Mesothelial cell of epicardium (in vitro differentiated cells): Measurements from ENCODE around the gene WHRN. TPM values are rescaled to one million over a fixed set of nuclear protein-coding genes. Genes with fewer than 3 reads are reported as not detected.

Source experiments
- DNase-seq, 2 experiments: peaks; one replicate each; pipeline ENCODE4 v3.0.0; 2021; ENCODE audit warnings: low spot score in 2 of 2; ENCODE audit not compliant: unreplicated experiment in 2 of 2
- H3K27ac Mint-ChIP-seq: 2 replicates; pipeline ENCODE4 v1.8.0; 2021; ENCODE audit warnings: mixed read lengths
- H3K27me3 Mint-ChIP-seq: 2 replicates; pipeline ENCODE4 v1.8.0; 2021; ENCODE audit warnings: low read depth, mixed read lengths
- H3K36me3 Mint-ChIP-seq: 2 replicates; pipeline ENCODE4 v1.8.0; 2021; ENCODE audit warnings: mixed read lengths
- H3K4me1 Mint-ChIP-seq: 2 replicates; pipeline ENCODE4 v1.8.0; 2021; ENCODE audit warnings: mixed read lengths
- H3K4me3 Mint-ChIP-seq: 2 replicates; pipeline ENCODE4 v1.8.0; 2021; ENCODE audit warnings: mild to moderate bottlenecking, moderate library complexity, mixed read lengths
- H3K9me3 Mint-ChIP-seq: 2 replicates; pipeline ENCODE4 v1.8.0; 2021; ENCODE audit warnings: mixed read lengths
- CTCF ChIP-seq: fragments of 200-600 bp; sonication (generic); IDR thresholded peaks from one replicate; pipeline ENCODE4 v1.5.0; 2021; ENCODE audit warnings: antibody characterized with exemption; ENCODE audit not compliant: unreplicated experiment
- total RNA-seq: library from RNA; stranded (reverse); gene quantifications from 3 replicates; pipeline ENCODE4 v1.2.1, GENCODE V29; 2021

Gene WHRN
- total RNA-seq, 1 donor from 2014 or later, result 25.5 TPM

GRCh38 chr9:114521846-114522245 is 16.6 kb upstream of the WHRN start:
- Mint-ChIP-seq H3K4me1 (no peaks in the 10 kb centered on the region), H3K27ac (no peak overlapping the region), H3K27me3 (peaks cover 30% of the 10 kb centered on the region), H3K36me3 (no peaks in the 10 kb centered on the region), H3K9me3 (no peaks in the 10 kb centered on the region), H3K4me3 (no peak overlapping the region)
- DNase-seq, result no peak
- TF ChIP-seq CTCF, result no peak

- H3K36me3 Mint-ChIP-seq, result no peaks in the 10 kb centered on the region
- no peaks in the 10 kb centered on the region for H3K9me3 Mint-ChIP-seq
- TF ChIP-seq CTCF, result no peak
- no peak overlapping the region for H3K4me3 Mint-ChIP-seq
- H3K27ac Mint-ChIP-seq, result no peak overlapping the region
- H3K4me1 Mint-ChIP-seq, result no peaks in the 10 kb centered on the region
- no peak for DNase-seq
- H3K27me3 Mint-ChIP-seq, result peaks cover 10% of the 10 kb centered on the region
Measured at GRCh38 chr9:114518599-114519022, 13.3 kb upstream of the WHRN start.

- H3K27me3 Mint-ChIP-seq, result peaks cover 5% of the 10 kb centered on the region
- DNase-seq, result no peak
- peaks cover 4% of the 10 kb centered on the region for H3K4me1 Mint-ChIP-seq
- H3K27ac Mint-ChIP-seq, result no peak overlapping the region
- H3K4me3 Mint-ChIP-seq, result no peak overlapping the region
- H3K9me3 Mint-ChIP-seq, result no peaks in the 10 kb centered on the region
- no peak for TF ChIP-seq CTCF
- no peaks in the 10 kb centered on the region for H3K36me3 Mint-ChIP-seq
Measured at GRCh38 chr9:114518120-114518519, 12.8 kb upstream of the WHRN start.

- Mint-ChIP-seq H3K36me3 (no peaks in the 10 kb centered on the region), H3K27ac (no peak overlapping the region), H3K9me3 (no peaks in the 10 kb centered on the region), H3K4me1 (peaks cover 15% of the 10 kb centered on the region), H3K4me3 (no peak overlapping the region), H3K27me3 (peaks cover 3% of the 10 kb centered on the region)
- no peak for DNase-seq
- no peak for TF ChIP-seq CTCF
Measured at GRCh38 chr9:114516913-114517312, 11.6 kb upstream of the WHRN start.

GRCh38 chr9:114515528-114515927 is 10.3 kb upstream of the WHRN start:
- TF ChIP-seq CTCF, result no peak
- no peaks in the 10 kb centered on the region for H3K9me3 Mint-ChIP-seq
- H3K27ac Mint-ChIP-seq, result no peak overlapping the region
- peaks cover 20% of the 10 kb centered on the region for H3K4me1 Mint-ChIP-seq
- no peak overlapping the region for H3K4me3 Mint-ChIP-seq
- H3K36me3 Mint-ChIP-seq, result no peaks in the 10 kb centered on the region
- DNase-seq, result no peak
- H3K27me3 Mint-ChIP-seq, result peaks cover 2% of the 10 kb centered on the region

- H3K4me1 Mint-ChIP-seq, result peaks cover 20% of the 10 kb centered on the region
Measured at GRCh38 chr9:114513959-114514267, 8.6 kb upstream of the WHRN start.

More at GRCh38 chr9:114513959-114514267, 8.6 kb upstream of the WHRN start:
- Mint-ChIP-seq H3K9me3 (no peaks in the 10 kb centered on the region), H3K27me3 (peaks cover 9% of the 10 kb centered on the region), H3K4me3 (no peak overlapping the region), H3K27ac (no peak overlapping the region), H3K36me3 (no peaks in the 10 kb centered on the region)
- no peak for TF ChIP-seq CTCF
- no peak for DNase-seq
